Choroid plexus epithelial cell (primary cell): ENCODE measurements around the gene IFT122.
"Not testable (repeated sequence)": the region's sequence is repeated elsewhere in the genome, so short reads cannot be mapped to it uniquely, and the experiment has no call there.

ENCODE experiments used
- DNase-seq: peaks from one replicate; pipeline ENCODE4 v3.0.0-alpha.2; 2010; ENCODE audit warnings: low read depth
- H3K4me3 ChIP-seq: 2 replicates; pipeline ENCODE4 v1.5.1; 2011; ENCODE audit warnings: low read depth, mild to moderate bottlenecking, control low read depth, low read length, moderate library complexity
- CTCF ChIP-seq: conservative IDR thresholded peaks from 2 replicates; pipeline ENCODE4 v1.5.1; 2011; ENCODE audit warnings: low read depth, mild to moderate bottlenecking, control low read depth, inconsistent platforms, low read length, moderate library complexity

IFT122 gene

GRCh38 chr3:129536374-129536667, 96.3 kb downstream of the IFT122 start:
- DNase-seq = no peak
- TF ChIP-seq CTCF = no peak
- H3K4me3 ChIP-seq = no peak overlapping the region

GRCh38 chr3:129536804-129537203, 96.8 kb downstream of the IFT122 start:
- no peak for TF ChIP-seq CTCF
- H3K4me3 ChIP-seq = no peak overlapping the region
- DNase-seq = no peak

GRCh38 chr3:129539206-129539605, 99.2 kb downstream of the IFT122 start:
- no peak overlapping the region for H3K4me3 ChIP-seq
- TF ChIP-seq CTCF = no peak

GRCh38 chr3:129540776-129541516, 100.9 kb downstream of the IFT122 start:
- no peak overlapping the region for H3K4me3 ChIP-seq
- no peak for DNase-seq
- no peak for TF ChIP-seq CTCF

More at GRCh38 chr3:129539206-129539605, 99.2 kb downstream of the IFT122 start:
- DNase-seq = no peak

DNA sequence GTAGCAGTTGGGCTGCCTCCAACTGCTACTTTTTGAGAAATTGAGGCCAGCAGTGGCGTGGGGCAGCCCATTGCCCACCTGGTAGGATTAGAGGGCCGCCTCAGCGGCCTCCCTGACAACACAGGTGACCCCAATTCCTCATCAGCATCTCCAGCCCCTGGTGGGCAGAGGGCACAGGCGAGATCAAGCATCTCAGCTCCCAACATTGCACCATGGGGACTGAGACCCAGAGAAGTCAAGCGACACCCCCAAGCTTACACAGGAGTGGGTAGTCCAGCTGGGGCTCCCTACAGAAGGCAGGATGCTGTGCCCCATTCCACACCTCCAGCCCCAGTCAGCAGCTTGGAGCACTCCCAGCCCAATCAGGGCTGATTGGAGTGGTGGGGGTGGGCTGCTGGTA, 102.7 kb downstream of the IFT122 start:
- no peak for TF ChIP-seq CTCF
- DNase-seq = no peak
- H3K4me3 ChIP-seq = no peak overlapping the region

GRCh38 chr3:129543156-129543790, 103.2 kb downstream of the IFT122 start, which contains the start of gene H1-8:
Gene H1-8 (plus strand): TSS chr3:129543175. CDS start chr3:129543219, 44 bp downstream.
- no peak within 1 kb of the TSS for H3K4me3 ChIP-seq
- DNase-seq = no peak
- TF ChIP-seq CTCF = no peak

DNA sequence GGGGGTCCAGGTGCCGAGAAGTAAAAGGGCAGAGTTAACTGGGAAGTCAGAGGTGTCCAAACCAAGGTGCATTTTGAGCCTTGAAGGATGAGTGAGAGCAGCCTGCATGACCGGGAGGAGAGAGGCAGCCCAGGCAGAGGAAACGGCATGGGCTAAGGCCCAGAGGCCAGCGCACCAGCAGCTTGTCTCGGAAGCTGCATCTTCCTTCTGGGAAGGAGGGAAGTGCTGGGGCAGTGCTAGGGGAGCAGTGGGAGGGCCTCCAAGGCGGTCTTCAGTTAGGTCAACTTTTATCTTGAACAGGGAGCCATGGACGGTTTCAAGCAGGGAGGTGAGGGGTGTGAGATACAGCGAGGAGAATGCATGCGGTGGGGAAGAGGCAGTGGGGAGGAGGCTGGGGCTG, 104.0 kb downstream of the IFT122 start:
- no peak overlapping the region for H3K4me3 ChIP-seq
- no peak for TF ChIP-seq CTCF
- DNase-seq = no peak

- not testable (repeated sequence) for DNase-seq, H3K4me3 ChIP-seq
Measured at GRCh38 chr3:129545951-129546350, 105.9 kb downstream of the IFT122 start.
